Colonic mucosa (tissue), 4 donors: ENCODE measurements around the gene WDR54. TPM values are rescaled to one million over a fixed set of nuclear protein-coding genes. Genes with fewer than 3 reads are reported as not detected.

ENCODE experiments used
- DNase-seq: peaks from one replicate; pipeline ENCODE4 v3.0.0-alpha.2; 2020
- H3K27ac ChIP-seq: fragments of 200-600 bp; one replicate; pipeline ENCODE4 v1.8.0; 2021
- H3K27me3 ChIP-seq: fragments of 200-600 bp; one replicate; pipeline ENCODE4 v1.8.0; 2021
- H3K36me3 ChIP-seq: fragments of 200-600 bp; one replicate; pipeline ENCODE4 v1.8.0; 2021
- H3K4me1 ChIP-seq: fragments of 200-600 bp; one replicate; pipeline ENCODE4 v1.8.0; 2021; ENCODE audit warnings: mild to moderate bottlenecking
- H3K4me3 ChIP-seq: fragments of 200-600 bp; one replicate; pipeline ENCODE4 v1.8.0; 2021
- H3K9ac ChIP-seq, 2 donors: one replicate each; pipeline ENCODE4 v1.7.0; 2013; ENCODE audit warnings: control low read depth in 2 of 2, low read depth in 2 of 2, low read length in 2 of 2
- H3K9me3 ChIP-seq: fragments of 200-600 bp; one replicate; pipeline ENCODE4 v1.8.0; 2021
- intact Hi-C: fragments of 100-400 bp; cut with DNase I; formaldehyde crosslinking; loops from one replicate; pipeline ENCODE4 v1.14.1; 2022
- total RNA-seq, 2 donors: library from RNA; stranded (reverse); fragmentation: NEBNext Ultra II Directional in 1 of 2; extraction: Animal tissue kit (Norgen Biotek cat#: 25700) in 1 of 2; gene quantifications; one replicate each; pipeline ENCODE4 v1.2.1, GENCODE V29; 2021
- TF ChIP-seq, protein P1 (sequence below): fragments of 200-600 bp; IDR thresholded peaks from one replicate; pipeline ENCODE4 v1.8.0; 2022; ENCODE audit warnings: antibody characterized with exemption, mild to moderate bottlenecking
- donor health status: healthy.
- donor health status: DM: no; HTN: no; CAD: no.
- donor health status: DM: no; HTN: no; CAD: no.

Gene WDR54
- total RNA-seq, 2 donors from 2014 or later: 7.5 to 9.0 TPM

DNA sequence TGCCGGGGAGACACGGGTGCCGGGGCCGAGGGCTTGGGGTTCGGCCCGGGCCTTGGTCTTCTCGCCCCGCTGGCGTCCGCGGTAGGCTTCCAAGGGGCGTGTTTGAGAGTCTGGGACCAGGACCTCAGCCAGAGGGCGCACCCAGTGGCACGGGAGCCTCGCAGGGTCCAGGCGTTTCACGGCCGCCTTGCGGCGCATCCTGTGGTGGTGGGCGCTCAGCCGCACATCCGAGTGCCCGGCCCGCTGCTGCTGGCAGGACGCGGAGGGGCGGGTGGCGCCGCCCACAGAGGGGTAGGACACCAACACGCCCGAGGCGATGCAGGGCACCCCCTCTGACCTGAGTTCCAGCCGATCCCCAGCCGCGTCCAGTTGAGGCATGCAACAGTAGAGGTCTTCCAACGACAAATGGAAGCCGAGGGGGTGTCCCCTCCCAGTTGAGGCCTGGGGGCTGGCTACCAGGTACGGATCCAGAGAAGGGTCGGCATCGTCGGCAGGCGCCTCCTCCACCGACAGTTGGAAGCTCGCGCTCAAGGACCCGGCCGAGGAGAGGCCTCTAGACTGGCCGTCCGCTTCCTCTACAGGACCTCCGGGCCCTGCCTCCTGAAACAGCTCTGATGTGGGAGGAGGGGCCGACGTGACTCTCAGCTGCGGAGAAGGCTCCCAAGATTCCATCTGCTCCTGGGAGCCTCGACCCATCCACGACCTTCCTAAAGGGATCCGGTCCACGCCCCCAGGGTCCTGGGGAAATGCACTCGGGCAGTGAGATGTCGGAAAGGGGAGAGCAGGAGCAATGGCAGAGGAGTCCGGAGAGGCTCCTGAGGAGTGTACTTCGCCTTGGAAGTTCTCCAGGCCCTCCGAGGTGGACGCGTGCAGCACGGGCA, 6.4 kb upstream of the WDR54 start:
- intact Hi-C loops: no loop called here
- peak; percentile 56 for DNase-seq
- Histone ChIP-seq H3K9ac (peak overlapping the region; percentile 59 to 84), H3K9me3 (no peaks in the 10 kb centered on the region), H3K4me3 (peak overlapping the region; percentile 52), H3K36me3 (no peaks in the 10 kb centered on the region), H3K4me1 (no peaks in the 10 kb centered on the region), H3K27ac (peak overlapping the region; percentile 9), H3K27me3 (no peaks in the 10 kb centered on the region)
- TF ChIP-seq, protein P1, sequence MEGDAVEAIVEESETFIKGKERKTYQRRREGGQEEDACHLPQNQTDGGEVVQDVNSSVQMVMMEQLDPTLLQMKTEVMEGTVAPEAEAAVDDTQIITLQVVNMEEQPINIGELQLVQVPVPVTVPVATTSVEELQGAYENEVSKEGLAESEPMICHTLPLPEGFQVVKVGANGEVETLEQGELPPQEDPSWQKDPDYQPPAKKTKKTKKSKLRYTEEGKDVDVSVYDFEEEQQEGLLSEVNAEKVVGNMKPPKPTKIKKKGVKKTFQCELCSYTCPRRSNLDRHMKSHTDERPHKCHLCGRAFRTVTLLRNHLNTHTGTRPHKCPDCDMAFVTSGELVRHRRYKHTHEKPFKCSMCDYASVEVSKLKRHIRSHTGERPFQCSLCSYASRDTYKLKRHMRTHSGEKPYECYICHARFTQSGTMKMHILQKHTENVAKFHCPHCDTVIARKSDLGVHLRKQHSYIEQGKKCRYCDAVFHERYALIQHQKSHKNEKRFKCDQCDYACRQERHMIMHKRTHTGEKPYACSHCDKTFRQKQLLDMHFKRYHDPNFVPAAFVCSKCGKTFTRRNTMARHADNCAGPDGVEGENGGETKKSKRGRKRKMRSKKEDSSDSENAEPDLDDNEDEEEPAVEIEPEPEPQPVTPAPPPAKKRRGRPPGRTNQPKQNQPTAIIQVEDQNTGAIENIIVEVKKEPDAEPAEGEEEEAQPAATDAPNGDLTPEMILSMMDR: no peak

DNA sequence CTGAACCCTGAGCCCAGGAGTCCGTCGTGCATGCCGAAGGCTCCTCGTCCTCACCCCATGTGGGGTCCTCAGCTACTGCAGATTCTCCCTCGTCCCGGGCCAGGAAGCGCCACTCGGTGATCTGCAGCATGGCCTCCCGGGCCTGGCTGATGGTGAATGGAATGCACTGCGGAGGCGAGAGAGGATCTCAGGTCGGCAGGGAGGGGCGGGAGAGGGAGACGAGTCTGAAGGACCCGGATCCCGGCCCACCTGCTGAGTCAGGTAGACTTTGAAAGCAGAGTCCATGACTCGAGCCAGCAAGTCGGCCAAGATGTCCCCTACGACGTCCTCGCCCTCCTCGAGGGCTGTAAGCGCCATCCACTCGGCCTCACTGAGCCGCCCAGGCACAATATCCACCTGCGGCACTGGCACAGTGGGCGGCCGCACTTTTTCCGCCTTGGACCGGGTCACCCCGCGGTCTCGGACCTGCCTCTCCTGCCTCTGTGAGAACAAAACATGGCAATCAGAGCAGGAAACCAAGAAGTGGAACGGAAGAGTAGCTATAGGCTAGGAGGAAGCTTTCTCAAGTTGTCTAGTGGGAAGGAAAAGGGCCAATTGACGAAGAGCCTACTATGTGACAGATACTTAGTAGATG, 5.7 kb upstream of the WDR54 start:
- H3K9ac ChIP-seq: peak overlapping the region in 1 of 2 donors; percentile 84
- no peak for DNase-seq
- H3K27ac ChIP-seq: no peak overlapping the region

DNA sequence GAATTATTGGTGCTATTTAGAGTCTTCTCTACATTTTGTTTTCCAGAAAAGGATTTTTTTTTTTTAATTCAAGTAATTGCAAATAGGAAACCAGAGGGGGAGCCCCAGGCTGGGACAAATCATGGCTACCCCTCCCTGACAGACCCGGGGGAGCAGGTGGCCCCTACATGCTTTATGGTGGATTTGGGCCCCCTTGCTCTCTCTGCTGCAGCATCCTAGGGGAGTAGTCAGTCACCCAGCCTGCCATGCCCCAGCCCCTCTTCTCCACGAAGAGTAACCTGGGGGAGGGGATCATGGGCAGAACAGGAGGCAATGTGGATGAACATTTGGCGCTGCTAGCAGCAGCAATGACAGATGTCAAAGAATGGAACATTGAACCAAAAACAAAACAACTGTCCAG, 4.8 kb upstream of the WDR54 start:
- DNase-seq: no peak
- no peak overlapping the region for H3K9ac ChIP-seq
- no peaks in the 10 kb centered on the region for H3K36me3 ChIP-seq
- no peaks in the 10 kb centered on the region for H3K27me3 ChIP-seq
- intact Hi-C loops: no loop called here
- H3K4me3 ChIP-seq: no peak overlapping the region
- H3K9me3 ChIP-seq: no peaks in the 10 kb centered on the region
- no peaks in the 10 kb centered on the region for H3K4me1 ChIP-seq
- TF ChIP-seq, protein P1: no peak
- H3K27ac ChIP-seq: no peak overlapping the region

More for the DNA sequence above, 5.7 kb upstream of the WDR54 start:
- Histone ChIP-seq H3K4me3 (peak overlapping the region; percentile 52), H3K4me1 (no peaks in the 10 kb centered on the region), H3K36me3 (no peaks in the 10 kb centered on the region), H3K9me3 (no peaks in the 10 kb centered on the region), H3K27me3 (no peaks in the 10 kb centered on the region)
- intact Hi-C loops: no loop called here
- TF ChIP-seq, protein P1: no peak

DNA sequence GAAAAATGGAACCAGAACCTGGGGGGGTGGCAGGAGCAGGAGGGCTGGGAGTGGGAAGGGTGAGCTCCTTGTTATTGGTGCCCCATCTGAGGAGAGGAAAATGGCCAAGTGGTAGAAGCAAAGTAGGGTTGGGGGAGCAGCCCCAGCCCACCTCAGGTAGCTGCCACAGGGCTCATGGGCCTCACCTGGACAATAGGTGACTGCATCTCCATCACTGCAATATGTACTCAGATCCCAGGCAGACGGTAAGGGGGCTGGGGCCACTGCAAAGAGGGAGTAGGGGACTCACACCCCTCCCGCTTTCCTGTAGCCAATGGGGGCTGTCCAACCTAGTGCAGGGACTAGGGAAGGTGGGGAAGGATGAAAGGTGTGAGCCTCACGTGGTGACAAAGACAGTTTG, 4.3 kb upstream of the WDR54 start:
- Histone ChIP-seq H3K36me3 (no peaks in the 10 kb centered on the region), H3K4me3 (no peak overlapping the region), H3K9me3 (no peaks in the 10 kb centered on the region), H3K27me3 (no peaks in the 10 kb centered on the region), H3K27ac (no peak overlapping the region), H3K9ac (no peak overlapping the region), H3K4me1 (no peaks in the 10 kb centered on the region)
- intact Hi-C loops: no loop called here
- no peak for DNase-seq
- TF ChIP-seq, protein P1: no peak

DNA sequence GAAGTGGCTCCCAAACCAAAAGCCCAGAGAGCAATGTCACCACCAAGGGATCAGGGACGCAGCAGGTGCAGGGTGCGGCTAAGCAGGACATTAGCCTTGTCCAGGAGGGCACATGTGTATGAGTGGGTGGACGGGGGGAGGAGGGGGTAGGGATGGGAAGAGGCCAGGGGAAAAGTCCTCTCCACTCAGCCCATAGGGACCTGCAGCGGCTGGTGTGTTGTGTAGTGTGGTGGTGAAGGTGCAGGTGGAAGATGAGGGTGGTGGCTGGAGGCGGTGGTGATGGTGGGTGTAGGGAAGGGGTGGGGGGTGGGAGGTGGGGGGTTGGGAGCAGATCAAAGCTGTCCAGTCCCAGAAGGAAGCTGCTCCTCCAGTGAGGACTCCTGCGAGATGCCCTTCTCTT, 3.8 kb upstream of the WDR54 start:
- intact Hi-C loops: no loop called here
- DNase-seq: no peak
- Histone ChIP-seq H3K4me3 (no peak overlapping the region), H3K27ac (no peak overlapping the region), H3K4me1 (no peaks in the 10 kb centered on the region), H3K27me3 (no peaks in the 10 kb centered on the region), H3K9ac (no peak overlapping the region), H3K36me3 (no peaks in the 10 kb centered on the region), H3K9me3 (no peaks in the 10 kb centered on the region)
- TF ChIP-seq, protein P1: no peak
